A673 (cell line): ENCODE results near the gene TATDN2.

Experiments used
- CTCF ChIP-seq: fragments of 300-800, 200-600 bp; sonication (generic); conservative IDR thresholded peaks from 2 replicates; pipeline ENCODE4 v1.5.1; 2017; ENCODE audit warnings: low read depth, mild to moderate bottlenecking, antibody characterized with exemption, low read length, moderate library complexity, mixed read lengths
- EZH2 ChIP-seq: fragments of 200-600 bp; sonication (generic); IDR thresholded peaks from 2 replicates; pipeline ENCODE4 v1.6.1; 2017; ENCODE audit warnings: borderline replicate concordance, low read depth, mild to moderate bottlenecking, mixed read lengths, antibody characterized with exemption, low read length; ENCODE audit not compliant: poor library complexity, severe bottlenecking

- TF ChIP-seq CTCF (no peak), EZH2 (no peak)
Measured at GRCh38 chr3:10292505-10293419, 44.5 kb downstream of the TATDN2 start, which contains the start of gene GHRL.
